Measurements from ENCODE around the gene TSPY2.
"Not testable (repeated sequence)": the region's sequence is repeated elsewhere in the genome, so short reads cannot be mapped to it uniquely, and the experiment has no call there.

Gene TSPY2, protein sequence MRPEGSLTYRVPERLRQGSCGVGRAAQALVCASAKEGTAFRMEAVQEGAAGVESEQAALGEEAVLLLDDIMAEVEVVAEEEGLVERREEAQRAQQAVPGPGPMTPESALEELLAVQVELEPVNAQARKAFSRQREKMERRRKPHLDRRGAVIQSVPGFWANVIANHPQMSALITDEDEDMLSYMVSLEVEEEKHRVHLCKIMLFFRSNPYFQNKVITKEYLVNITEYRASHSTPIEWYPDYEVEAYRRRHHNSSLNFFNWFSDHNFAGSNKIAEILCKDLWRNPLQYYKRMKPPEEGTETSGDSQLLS

GRCh38 chrY:6245923-6246322, at the start of gene TSPY2:
TSS of gene TSPY2 (plus strand) at chrY:6246223. CDS start at chrY:6246269, 46 bp downstream.
- not testable (repeated sequence) for DNase-seq (ENCODE audit: low read depth in 3 of 3)

- not testable (repeated sequence) for DNase-seq (ENCODE audit: low read depth in 3 of 3)
Observed at GRCh38 chrY:6209565-6209964, 36.5 kb upstream of the TSPY2 start.

- not testable (repeated sequence) for DNase-seq (ENCODE audit: low read depth in 3 of 3)
Observed at GRCh38 chrY:6217045-6217444, 29.0 kb upstream of the TSPY2 start.

DNA sequence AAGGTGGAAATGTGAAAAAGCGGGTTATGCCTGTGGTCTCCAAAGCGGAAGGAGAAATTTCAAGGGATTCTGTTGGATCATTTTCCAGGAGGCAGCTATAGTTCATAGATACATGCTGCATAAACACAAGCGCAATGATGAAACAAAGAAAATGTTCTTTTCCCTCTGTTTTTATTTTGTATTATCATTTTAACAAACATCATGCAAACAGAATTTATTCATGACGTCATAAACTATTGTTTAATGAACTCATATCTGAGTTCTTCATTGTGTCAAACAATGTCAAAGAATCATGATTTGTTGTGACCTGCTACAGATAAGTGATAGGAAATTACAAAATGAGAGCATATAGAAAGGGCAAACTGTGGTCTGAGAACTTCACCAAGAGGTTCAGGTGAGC, 23.8 kb downstream of the TSPY2 start:
- DNase-seq (ENCODE audit: low read depth in 3 of 3): not testable (repeated sequence)

All from stimulated activated CD4-positive, alpha-beta T cell treated with anti-CD3 and anti-CD28 coated beads, TNF-alpha, amount 100 ng/mL, for 24 hours (primary cell).